Gastroesophageal sphincter (tissue), 4 donors: ENCODE results near the gene TTC23. TPM values are rescaled to one million over a fixed set of nuclear protein-coding genes. Genes with fewer than 3 reads are reported as not detected.
A peak's percentile ranks its signal among the peaks of the same experiment; 100 is the strongest.

Experiments used
- ATAC-seq: fragments of 150-250 bp; one replicate; pipeline ENCODE4 v1.9.1; 2016; ENCODE audit warnings: mild to moderate bottlenecking, moderate library complexity
- H3K27ac ChIP-seq, 4 donors: fragments of 200-600 bp; sonication (generic) in 3 of 4; 1 replicate in 3 of 4; 2 replicates in 1 of 4; pipeline ENCODE4 v1.5.1; 2016 to 2019
- H3K27me3 ChIP-seq: fragments of 200-600 bp; sonication (generic); one replicate; pipeline ENCODE4 v1.5.1; 2019
- H3K36me3 ChIP-seq, 2 donors: fragments of 200-600 bp; sonication (generic); one replicate each; pipeline ENCODE4 v1.5.1; 2019; ENCODE audit warnings: control low read depth in 1 of 2
- H3K4me1 ChIP-seq, 3 donors: fragments of 200-600 bp; sonication (generic); 1 replicate in 2 of 3; 2 replicates in 1 of 3; pipeline ENCODE4 v1.5.1; 2016 to 2019; ENCODE audit warnings: control low read depth in 2 of 3
- H3K4me3 ChIP-seq, 2 donors: fragments of 200-600 bp; sonication (generic); one replicate each; pipeline ENCODE4 v1.5.1; 2019; ENCODE audit warnings: mild to moderate bottlenecking in 1 of 2, moderate library complexity in 1 of 2
- H3K9me3 ChIP-seq, 3 donors: fragments of 200-600 bp; sonication (generic); one replicate each; pipeline ENCODE4 v1.5.1; 2017 to 2019; ENCODE audit warnings: control low read depth in 2 of 3
- CTCF ChIP-seq, 4 experiments: fragments of 200-600 bp in 2 of 4; fragments of 450-650 bp in 2 of 4; sonication (generic) in 1 of 4; IDR thresholded peaks; one replicate each; pipeline ENCODE4 v1.5.1; 2017 to 2019; ENCODE audit warnings: antibody characterized with exemption in 4 of 4, mild to moderate bottlenecking in 2 of 4, moderate library complexity in 2 of 4
- EP300 ChIP-seq: sonication (generic); formaldehyde crosslinking; IDR thresholded peaks from one replicate; pipeline ENCODE4 v1.6.1; 2017; ENCODE audit warnings: antibody characterized with exemption, mild to moderate bottlenecking
- POLR2A ChIP-seq, 2 donors: fragments of 450-650 bp; IDR thresholded peaks; one replicate each; pipeline ENCODE4 v1.6.1; 2017; ENCODE audit warnings: antibody characterized with exemption in 2 of 2, mild to moderate bottlenecking in 2 of 2, moderate library complexity in 1 of 2
- POLR2AphosphoS5 ChIP-seq: sonication (generic); formaldehyde crosslinking; IDR thresholded peaks from one replicate; pipeline ENCODE4 v1.6.1; 2017; ENCODE audit warnings: antibody characterized with exemption
- WGBS, 2 donors: methylation state at CpG; one replicate each; pipeline ENCODE4 v1.1.5; 2018; ENCODE audit warnings: low coverage in 1 of 2; 5-methylcytosine and 5-hydroxymethylcytosine counted together
- total RNA-seq, 4 donors: library from RNA; depleted of rRNA; stranded (reverse); fragments of >200 nt; gene quantifications; one replicate each; pipeline ENCODE4 v1.1.0, GENCODE V29; 2016

Gene TTC23
- total RNA-seq, 4 donors from 2014 or later = 13.7 to 33.3 (median 20.0) TPM

GRCh38 chr15:99090011-99090699, 159.2 kb downstream of the TTC23 start:
- WGBS, 2 donors = 47 to 56% methylated on average over 3 of the region's 3 CpGs
- ATAC-seq = no peak

GRCh38 chr15:99087405-99087943, 161.9 kb downstream of the TTC23 start:
- Histone ChIP-seq H3K27me3 (no peaks in the 10 kb centered on the region), H3K36me3 (no peaks in the 10 kb centered on the region), H3K4me1 (no peaks in the 10 kb centered on the region), H3K4me3 (no peak overlapping the region), H3K9me3 (peaks cover 0 to 4% (median 0%) of the 10 kb centered on the region in 3 donors), H3K27ac (peak overlapping the region in 1 of 4 donors; percentile 12)
- no peak for ATAC-seq
- TF ChIP-seq POLR2A (IDR thresholded peaks at IDR 0.05) (no peak), EP300 (no peak), POLR2AphosphoS5 (no peak), CTCF (IDR thresholded peaks at IDR 0.05) (no peak)
- WGBS, 2 donors = 87 to 89% methylated on average over 9 of the region's 11 CpGs

More at GRCh38 chr15:99090011-99090699, 159.2 kb downstream of the TTC23 start:
- Histone ChIP-seq H3K36me3 (no peaks in the 10 kb centered on the region), H3K27ac (no peak overlapping the region), H3K27me3 (no peaks in the 10 kb centered on the region), H3K4me1 (no peaks in the 10 kb centered on the region), H3K9me3 (no peaks in the 10 kb centered on the region), H3K4me3 (no peak overlapping the region)
- no peak for TF ChIP-seq CTCF (IDR thresholded peaks at IDR 0.05)
- TF ChIP-seq EP300 = no peak
- TF ChIP-seq POLR2A (IDR thresholded peaks at IDR 0.05) = no peak
- no peak for TF ChIP-seq POLR2AphosphoS5

GRCh38 chr15:99086327-99086667, 163.1 kb downstream of the TTC23 start:
- TF ChIP-seq CTCF (IDR thresholded peaks at IDR 0.05) (no peak), POLR2A (IDR thresholded peaks at IDR 0.05) (no peak), EP300 (no peak), POLR2AphosphoS5 (no peak)
- H3K4me1 ChIP-seq = no peaks in the 10 kb centered on the region
- ATAC-seq = no peak
- no peaks in the 10 kb centered on the region for H3K36me3 ChIP-seq
- H3K4me3 ChIP-seq = no peak overlapping the region
- peaks cover 0 to 5% (median 0%) of the 10 kb centered on the region in 3 donors for H3K9me3 ChIP-seq
- 95% methylated on average over 2 of the region's 2 CpGs; no CpG with 5 or more reads in 1 of the 2 donors for WGBS, 2 donors
- H3K27me3 ChIP-seq = no peaks in the 10 kb centered on the region
- H3K27ac ChIP-seq = peak overlapping the region in 2 of 4 donors; percentile 60 to 72

Other genes with a start within 250 kb of the TTC23 start
- not detected for gene PGPEP1L, start 241.8 kb downstream of the TTC23 start, total RNA-seq
- gene SYNM, start 144.5 kb downstream of the TTC23 start, total RNA-seq = 1,000 to 10,000 TPM; 1,155 to 2,820 (median 1,765) TPM
- 10 to 100 TPM; 26.1 to 47.2 (median 28.5) TPM for gene LRRC28, start 1.9 kb upstream of the TTC23 start, total RNA-seq